ENCODE results near the gene CHM.

CHM gene

DNA sequence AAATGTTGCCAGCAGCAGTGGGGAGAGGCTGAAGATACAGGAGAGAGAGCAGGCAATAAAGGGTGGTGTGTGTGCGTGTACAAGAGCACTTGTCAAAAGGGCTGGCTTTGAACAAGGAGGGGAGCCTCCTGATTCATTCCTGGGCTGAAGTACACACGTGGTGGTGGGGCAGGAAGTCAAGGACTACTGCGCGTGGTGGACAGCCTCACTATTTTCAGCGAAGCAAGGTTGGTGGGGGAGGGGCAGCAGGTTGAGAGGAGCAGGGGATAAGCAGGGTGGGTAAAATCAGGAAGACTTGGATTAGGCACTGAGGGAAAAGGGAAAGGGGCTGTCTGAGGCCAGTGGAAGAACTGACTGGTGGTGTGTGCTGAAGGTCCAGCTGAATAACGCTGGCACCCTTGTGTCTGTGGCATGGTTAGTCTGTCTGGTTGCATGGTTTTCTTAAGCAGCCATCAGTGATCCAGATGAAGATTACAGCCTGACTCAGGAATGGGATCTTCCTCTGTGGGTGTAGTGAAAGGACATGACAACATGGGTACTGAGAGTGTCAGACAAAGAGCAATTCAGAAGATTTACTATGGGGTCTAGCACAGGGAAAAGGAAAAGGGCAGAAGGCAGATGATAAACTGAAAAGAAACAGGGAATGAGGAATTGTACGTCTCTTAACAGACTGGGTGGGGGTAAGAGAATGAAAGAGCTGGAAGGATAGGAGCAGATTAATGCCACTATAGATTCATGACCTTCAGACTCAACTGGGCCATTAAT lies 149.8 kb downstream of the CHM start:
- no peak for DNase-seq (ENCODE audit: low read depth, low spot score)
- in situ Hi-C loops (cut with HindIII; ENCODE audit: low sequenced_read_pairs) = no loop called here
- no peak overlapping the region for H3K4me3 ChIP-seq (ENCODE audit: low read depth, low read length)
- TF ChIP-seq, protein P1, sequence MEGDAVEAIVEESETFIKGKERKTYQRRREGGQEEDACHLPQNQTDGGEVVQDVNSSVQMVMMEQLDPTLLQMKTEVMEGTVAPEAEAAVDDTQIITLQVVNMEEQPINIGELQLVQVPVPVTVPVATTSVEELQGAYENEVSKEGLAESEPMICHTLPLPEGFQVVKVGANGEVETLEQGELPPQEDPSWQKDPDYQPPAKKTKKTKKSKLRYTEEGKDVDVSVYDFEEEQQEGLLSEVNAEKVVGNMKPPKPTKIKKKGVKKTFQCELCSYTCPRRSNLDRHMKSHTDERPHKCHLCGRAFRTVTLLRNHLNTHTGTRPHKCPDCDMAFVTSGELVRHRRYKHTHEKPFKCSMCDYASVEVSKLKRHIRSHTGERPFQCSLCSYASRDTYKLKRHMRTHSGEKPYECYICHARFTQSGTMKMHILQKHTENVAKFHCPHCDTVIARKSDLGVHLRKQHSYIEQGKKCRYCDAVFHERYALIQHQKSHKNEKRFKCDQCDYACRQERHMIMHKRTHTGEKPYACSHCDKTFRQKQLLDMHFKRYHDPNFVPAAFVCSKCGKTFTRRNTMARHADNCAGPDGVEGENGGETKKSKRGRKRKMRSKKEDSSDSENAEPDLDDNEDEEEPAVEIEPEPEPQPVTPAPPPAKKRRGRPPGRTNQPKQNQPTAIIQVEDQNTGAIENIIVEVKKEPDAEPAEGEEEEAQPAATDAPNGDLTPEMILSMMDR (IDR thresholded peaks at IDR 0.05; ENCODE audit: low read depth, low read length) = no peak

DNA sequence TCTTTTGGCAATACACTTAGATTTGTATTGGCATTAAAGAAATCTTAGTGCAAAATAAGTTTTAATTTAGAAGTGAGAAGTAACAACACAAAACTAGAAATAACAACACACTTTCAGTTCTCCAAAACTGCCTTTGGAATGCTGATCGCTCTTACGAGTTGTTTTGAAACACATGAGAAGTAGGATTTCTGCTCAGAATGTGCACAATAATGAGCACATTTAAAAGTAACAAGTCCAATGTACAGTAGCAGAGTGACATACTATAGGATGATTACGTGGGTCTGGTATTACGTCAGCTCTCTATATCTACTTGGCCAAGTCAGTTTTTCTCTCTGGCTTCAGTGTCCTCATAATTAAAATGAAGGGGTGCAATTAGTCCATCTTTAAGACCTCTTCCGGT lies 164.8 kb downstream of the CHM start:
- TF ChIP-seq, protein P1 (IDR thresholded peaks at IDR 0.05; ENCODE audit: low read depth, low read length) = no peak
- H3K4me3 ChIP-seq (ENCODE audit: low read depth, low read length) = no peak overlapping the region
- DNase-seq (ENCODE audit: low read depth, low spot score) = no peak
- in situ Hi-C loops (cut with HindIII; ENCODE audit: low sequenced_read_pairs) = no loop called here

DNA sequence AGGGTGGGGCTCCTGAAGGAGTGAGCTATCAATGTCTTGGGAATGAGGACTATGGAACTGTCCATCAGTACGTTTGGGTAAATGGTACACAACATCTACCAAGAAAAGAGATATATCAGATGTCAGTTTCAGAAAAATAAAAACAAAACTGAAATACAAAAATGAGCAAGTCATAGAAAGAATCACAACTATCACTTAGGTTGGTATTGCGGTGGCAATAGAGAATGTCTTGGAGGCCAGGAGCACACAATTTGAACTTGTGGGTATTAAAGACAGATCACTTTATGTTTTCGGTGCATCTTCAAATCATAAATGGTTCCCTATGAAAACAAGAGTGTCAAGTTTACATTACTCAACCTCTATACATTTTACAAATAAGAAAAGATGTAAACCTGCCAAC lies 176.8 kb downstream of the CHM start:
- H3K4me3 ChIP-seq (ENCODE audit: low read depth, low read length) = no peak overlapping the region
- TF ChIP-seq, protein P1 (IDR thresholded peaks at IDR 0.05; ENCODE audit: low read depth, low read length) = no peak
- in situ Hi-C loops (cut with HindIII; ENCODE audit: low sequenced_read_pairs) = no loop called here
- no peak for DNase-seq (ENCODE audit: low read depth, low spot score)

DNA sequence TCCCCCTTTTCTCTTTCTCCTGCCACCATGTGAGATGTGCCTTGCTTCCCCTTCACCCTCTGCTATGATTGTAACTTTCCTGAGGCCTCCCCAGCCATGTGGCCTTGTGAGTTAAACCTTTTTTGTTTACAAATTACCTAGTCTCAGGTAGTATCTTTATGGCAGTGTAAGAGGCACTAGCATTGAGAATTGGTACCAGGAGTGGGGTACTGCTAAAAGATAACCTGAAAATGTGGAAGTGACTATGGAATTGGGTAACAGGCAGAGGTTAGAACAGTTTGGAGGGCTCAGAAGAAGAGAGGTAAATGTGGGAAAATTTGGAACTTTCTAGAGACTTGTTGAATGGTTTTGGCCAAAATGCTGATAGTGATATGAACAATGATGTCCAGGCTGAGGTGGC lies 182.0 kb downstream of the CHM start:
- H3K4me3 ChIP-seq (ENCODE audit: low read depth, low read length) = no peak overlapping the region
- no peak for DNase-seq (ENCODE audit: low read depth, low spot score)
- TF ChIP-seq, protein P1 (IDR thresholded peaks at IDR 0.05; ENCODE audit: low read depth, low read length) = no peak
- in situ Hi-C loops (cut with HindIII; ENCODE audit: low sequenced_read_pairs) = no loop called here

DNA sequence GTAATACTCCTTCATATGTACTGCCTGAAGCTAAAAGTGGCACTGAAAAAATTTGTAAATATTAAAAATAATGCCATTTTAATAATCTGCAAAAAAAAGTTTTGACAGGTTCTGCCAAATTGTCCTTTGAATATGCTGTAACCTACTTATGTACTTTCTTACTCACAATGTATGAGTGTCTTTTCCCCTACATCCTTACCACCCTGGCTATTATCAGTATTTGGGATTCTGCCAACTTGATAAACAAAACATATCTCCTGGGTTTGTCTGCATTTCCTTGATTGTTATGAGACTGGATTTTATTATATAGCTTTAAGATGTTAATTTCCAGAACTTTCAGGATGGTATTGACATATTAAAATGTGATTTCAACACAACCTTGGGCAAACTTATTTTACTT lies 187.9 kb downstream of the CHM start:
- H3K4me3 ChIP-seq (ENCODE audit: low read depth, low read length) = no peak overlapping the region
- DNase-seq (ENCODE audit: low read depth, low spot score) = no peak
- in situ Hi-C loops (cut with HindIII; ENCODE audit: low sequenced_read_pairs) = no loop called here
- TF ChIP-seq, protein P1 (IDR thresholded peaks at IDR 0.05; ENCODE audit: low read depth, low read length) = no peak

DNA sequence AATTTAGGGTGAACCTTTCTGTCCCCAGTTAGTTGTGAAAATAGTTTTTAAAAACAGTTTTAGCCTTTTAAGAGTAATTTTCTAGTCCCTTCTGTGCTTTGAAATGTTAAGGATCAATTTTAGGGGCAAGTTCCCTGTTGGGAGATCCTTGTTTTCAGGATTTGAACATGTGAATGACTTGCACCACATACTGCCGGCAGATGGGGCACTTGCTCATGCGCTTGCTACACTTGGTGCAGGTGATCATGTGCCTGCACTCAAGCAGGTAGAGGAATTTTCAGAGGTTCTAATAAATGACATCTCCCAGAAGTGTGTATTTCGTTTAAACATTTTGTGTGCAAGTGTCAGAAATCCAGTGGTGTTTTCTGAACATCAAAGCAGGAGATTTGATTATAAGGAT lies 195.9 kb downstream of the CHM start:
- no peak overlapping the region for H3K4me3 ChIP-seq (ENCODE audit: low read depth, low read length)
- DNase-seq (ENCODE audit: low read depth, low spot score) = no peak
- in situ Hi-C loops (cut with HindIII; ENCODE audit: low sequenced_read_pairs) = no loop called here
- TF ChIP-seq, protein P1 (IDR thresholded peaks at IDR 0.05; ENCODE audit: low read depth, low read length) = peak; percentile 43
